GM23248 (cell line): ENCODE measurements around the gene SLC25A39. TPM values are rescaled to one million over a fixed set of nuclear protein-coding genes. Genes with fewer than 3 reads are reported as not detected.
"Not testable (repeated sequence)": the region's sequence is repeated elsewhere in the genome, so short reads cannot be mapped to it uniquely, and the experiment has no call there.

Source experiments
- DNase-seq: peaks from one replicate; pipeline ENCODE4 v3.0.0-alpha.2; 2015
- H2AFZ ChIP-seq: fragments of 200-600 bp; sonication (generic); 2 replicates; pipeline ENCODE4 v1.6.1; 2016; ENCODE audit warnings: antibody characterized with exemption
- H3F3A ChIP-seq: fragments of 200-600 bp; sonication (generic); 2 replicates; pipeline ENCODE4 v1.6.1; 2016; ENCODE audit warnings: mild to moderate bottlenecking, antibody characterized with exemption, mixed run types; ENCODE audit not compliant: insufficient read depth
- H3K27ac ChIP-seq: fragments of 200-600 bp; sonication (generic); 2 replicates; pipeline ENCODE4 v1.5.1; 2016; ENCODE audit warnings: mild to moderate bottlenecking
- H3K27me3 ChIP-seq: fragments of 200-600 bp; sonication (generic); replicated peaks from 2 replicates; pipeline ENCODE4 v1.6.1; 2016; ENCODE audit warnings: mild to moderate bottlenecking; ENCODE audit not compliant: insufficient read depth
- H3K36me3 ChIP-seq: fragments of 200-600 bp; sonication (generic); 2 replicates; pipeline ENCODE4 v1.6.1; 2016; ENCODE audit warnings: low read depth, mild to moderate bottlenecking
- H3K4me1 ChIP-seq: fragments of 200-600 bp; sonication (generic); 2 replicates; pipeline ENCODE4 v1.6.1; 2016; ENCODE audit warnings: mild to moderate bottlenecking; ENCODE audit not compliant: insufficient read depth
- H3K4me2 ChIP-seq: fragments of 200-600 bp; sonication (generic); one replicate; pipeline ENCODE4 v1.6.1; 2016; ENCODE audit warnings: mild to moderate bottlenecking; ENCODE audit not compliant: unreplicated experiment
- H3K4me3 ChIP-seq: fragments of 200-600 bp; sonication (generic); 2 replicates; pipeline ENCODE4 v1.5.1; 2016; ENCODE audit warnings: mild to moderate bottlenecking
- H3K79me2 ChIP-seq: fragments of 200-600 bp; sonication (generic); 2 replicates; pipeline ENCODE4 v1.6.1; 2016; ENCODE audit warnings: mild to moderate bottlenecking; ENCODE audit not compliant: insufficient read depth
- H3K9ac ChIP-seq: fragments of 200-600 bp; sonication (generic); 2 replicates; pipeline ENCODE4 v1.6.1; 2016; ENCODE audit warnings: mild to moderate bottlenecking
- H3K9me2 ChIP-seq: fragments of 200-600 bp; sonication (generic); 2 replicates; pipeline ENCODE4 v1.6.1; 2016; ENCODE audit warnings: mixed run types, mild to moderate bottlenecking, moderate library complexity; ENCODE audit not compliant: insufficient read depth
- H3K9me3 ChIP-seq: fragments of 200-600 bp; sonication (generic); one replicate; pipeline ENCODE4 v1.6.1; 2017; ENCODE audit warnings: low read depth
- H4K20me1 ChIP-seq: fragments of 200-600 bp; sonication (generic); 2 replicates; pipeline ENCODE4 v1.6.0; 2016; ENCODE audit not compliant: insufficient read depth
- EZH2 ChIP-seq: fragments of 200-600 bp; sonication (generic); IDR thresholded peaks from 2 replicates; pipeline ENCODE4 v1.6.1; 2018; ENCODE audit warnings: antibody characterized with exemption, mild to moderate bottlenecking; ENCODE audit not compliant: insufficient read depth, poor library complexity, severe bottlenecking
- EZH2phosphoT487 ChIP-seq: fragments of 200-600 bp; sonication (generic); IDR thresholded peaks from 2 replicates; pipeline ENCODE4 v1.6.1; 2018; ENCODE audit warnings: antibody characterized with exemption, moderate library complexity, mild to moderate bottlenecking, low read depth; ENCODE audit not compliant: insufficient read depth
- WGBS, 2 experiments: methylation state at CpG; one replicate each; pipeline ENCODE4 v1.1.6; 2015 to 2017; ENCODE audit warnings: low lambda C conversion rate in 2 of 2, low coverage in 1 of 2; ENCODE audit errors: missing lambda C conversion rate in 2 of 2; 5-methylcytosine and 5-hydroxymethylcytosine counted together
- in situ Hi-C: fragments of 300-500 bp; cut with MboI; formaldehyde crosslinking; loops from 2 replicates; pipeline ENCODE4 v1.15.0; 2020
- polyA plus RNA-seq: library from polyadenylated mRNA; unstranded; fragments of >200 nt; fragmentation: Nextera tagmentation; extraction: Ambion mirVana; gene quantifications from 2 replicates; pipeline ENCODE4 v1.2.1, GENCODE V29; 2016
- total RNA-seq: library from RNA; depleted of rRNA; stranded (reverse); fragments of >200 nt; shearing (Covaris generic); gene quantifications from 2 replicates; pipeline ENCODE4 v1.2.3, GENCODE V29; 2014

The SLC25A39 gene
- total and polyA plus RNA-seq, 2 experiments from 2014 or later, result 117 to 118 TPM

GRCh38 chr17:44349553-44350070 is 25.0 kb upstream of the SLC25A39 start:
- H3K79me2 ChIP-seq, result peaks cover 15% of the 10 kb centered on the region; the same call in 1 of the 2 replicates
- H3K9me3 ChIP-seq, result no peaks in the 10 kb centered on the region
- H3K9ac ChIP-seq, result no peak overlapping the region
- no peaks in the 10 kb centered on the region for H4K20me1 ChIP-seq
- H3K36me3 ChIP-seq, result no peaks in the 10 kb centered on the region
- H3K4me2 ChIP-seq, result no peak overlapping the region
- 85 to 87% methylated on average over 12 of the region's 12 CpGs for WGBS, 2 experiments
- peaks cover 16% of the 10 kb centered on the region for H3F3A ChIP-seq
- in situ Hi-C loops, result no loop called here
- H3K4me1 ChIP-seq, result peaks cover 3% of the 10 kb centered on the region; the same call in 1 of the 2 replicates
- no peaks in the 10 kb centered on the region for H3K27me3 ChIP-seq
- H3K27ac ChIP-seq, result no peak overlapping the region
- no peak for DNase-seq
- H3K4me3 ChIP-seq, result no peak overlapping the region
- H2AFZ ChIP-seq, result no peak overlapping the region
- no peak for TF ChIP-seq EZH2
- TF ChIP-seq EZH2phosphoT487, result no peak
- H3K9me2 ChIP-seq, result no peaks in the 10 kb centered on the region

- no peaks in the 10 kb centered on the region for H3K36me3 ChIP-seq
- H3K4me1 ChIP-seq, result peaks cover 3% of the 10 kb centered on the region; the same call in 1 of the 2 replicates
- H3F3A ChIP-seq, result peaks cover 16% of the 10 kb centered on the region
- WGBS, 2 experiments, result 89 to 93% methylated on average over 6 of the region's 6 CpGs
- H3K4me2 ChIP-seq, result no peak overlapping the region
- no peak overlapping the region for H2AFZ ChIP-seq
- H3K4me3 ChIP-seq, result no peak overlapping the region
- H4K20me1 ChIP-seq, result no peaks in the 10 kb centered on the region
- H3K27me3 ChIP-seq, result no peaks in the 10 kb centered on the region
- H3K27ac ChIP-seq, result no peak overlapping the region
- H3K9me3 ChIP-seq, result no peaks in the 10 kb centered on the region
- no peak overlapping the region for H3K9ac ChIP-seq
- peaks cover 15% of the 10 kb centered on the region; the same call in 1 of the 2 replicates for H3K79me2 ChIP-seq
- in situ Hi-C loops, result no loop called here
- TF ChIP-seq EZH2phosphoT487 (no peak), EZH2 (no peak)
- no peaks in the 10 kb centered on the region for H3K9me2 ChIP-seq
- no peak for DNase-seq
Observed at GRCh38 chr17:44348988-44349364, 24.4 kb upstream of the SLC25A39 start.

GRCh38 chr17:44348234-44348987 is 23.8 kb upstream of the SLC25A39 start:
- H3K4me1 ChIP-seq, result peaks cover 3% of the 10 kb centered on the region; the same call in 1 of the 2 replicates
- in situ Hi-C loops, result no loop called here
- H3K27me3 ChIP-seq, result no peaks in the 10 kb centered on the region
- H3F3A ChIP-seq, result peaks cover 16% of the 10 kb centered on the region
- no peak for TF ChIP-seq EZH2phosphoT487
- no peak for TF ChIP-seq EZH2
- H3K4me2 ChIP-seq, result no peak overlapping the region
- 84 to 85% methylated on average over 9 of the region's 9 CpGs for WGBS, 2 experiments
- no peaks in the 10 kb centered on the region for H3K9me3 ChIP-seq
- peaks cover 15% of the 10 kb centered on the region; the same call in 1 of the 2 replicates for H3K79me2 ChIP-seq
- no peaks in the 10 kb centered on the region for H3K9me2 ChIP-seq
- H3K9ac ChIP-seq, result 0 out of 2 replicates have a peak overlapping the region, but pooled peaks have one; percentile 13
- peak overlapping the region; percentile 33; the same call in 1 of the 2 replicates for H3K27ac ChIP-seq
- no peaks in the 10 kb centered on the region for H4K20me1 ChIP-seq
- H2AFZ ChIP-seq, result no peak overlapping the region
- no peak overlapping the region for H3K4me3 ChIP-seq
- H3K36me3 ChIP-seq, result no peaks in the 10 kb centered on the region
- DNase-seq, result peak; percentile 84

DNA sequence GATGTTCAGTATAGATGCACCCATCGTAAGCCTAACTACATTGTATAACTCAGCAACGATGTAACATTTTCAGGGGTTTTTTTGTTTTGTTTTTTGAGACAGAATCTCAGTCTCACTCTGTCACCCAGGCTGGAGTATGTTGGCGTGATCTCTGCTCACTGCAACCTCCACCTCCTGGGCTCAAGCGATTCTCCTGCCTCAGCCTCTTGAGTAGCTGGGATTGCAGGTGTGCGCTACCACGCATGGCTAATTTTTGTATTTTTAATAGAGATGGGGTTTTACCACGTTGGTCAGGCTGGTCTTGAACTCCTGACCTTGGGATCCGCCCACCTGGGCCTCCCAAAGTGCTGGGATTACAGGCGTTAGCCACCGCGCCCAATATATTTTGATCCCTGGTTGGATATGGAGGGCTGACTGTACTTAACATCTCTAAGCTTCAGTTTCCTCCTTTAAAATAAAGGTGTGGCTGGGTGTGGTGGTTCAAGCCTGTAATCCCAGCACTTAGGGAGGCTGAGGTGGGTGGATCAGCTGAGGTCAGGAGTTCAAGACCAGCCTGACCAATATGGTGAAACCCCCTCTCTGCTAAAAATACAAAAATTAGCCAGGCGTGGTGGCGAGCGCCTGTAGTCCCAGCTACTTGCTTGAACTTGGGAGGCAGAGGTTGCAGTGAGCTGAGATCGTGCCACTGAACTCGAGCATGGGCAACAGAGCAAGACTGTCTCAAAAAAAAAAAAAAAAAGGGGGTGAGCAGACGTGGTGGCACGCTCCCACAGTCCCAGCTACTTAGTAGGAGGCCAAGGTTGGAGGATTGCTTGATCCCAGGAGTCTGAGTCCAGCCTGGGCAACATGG is 22.8 kb upstream of the SLC25A39 start:
- in situ Hi-C loops, H3K36me3 ChIP-seq, H3K4me3 ChIP-seq, H3K9me2 ChIP-seq, H3K4me1 ChIP-seq, H4K20me1 ChIP-seq, H3K4me2 ChIP-seq, H3K27me3 ChIP-seq, H3K9me3 ChIP-seq, DNase-seq, H2AFZ ChIP-seq: not testable (repeated sequence)
- peaks cover 16% of the 10 kb centered on the region for H3F3A ChIP-seq
- peaks cover 15% of the 10 kb centered on the region; the same call in 1 of the 2 replicates for H3K79me2 ChIP-seq
- 78 to 79% methylated on average over 18 of the region's 18 CpGs for WGBS, 2 experiments
- H3K27ac ChIP-seq, result peak overlapping the region; percentile 33; the same call in 1 of the 2 replicates
- 0 out of 2 replicates have a peak overlapping the region, but pooled peaks have one; percentile 13 for H3K9ac ChIP-seq
